ENCODE data around the gene SLF2. TPM values are rescaled to one million over a fixed set of nuclear protein-coding genes. Genes with fewer than 3 reads are reported as not detected.

SLF2 gene
- total and polyA plus RNA-seq, 9 of the 15 experiments (the other 6 are each of a cell fraction or from before 2014, with no cell fraction given) = 1.7 to 18.4 (median 7.8) TPM

DNA sequence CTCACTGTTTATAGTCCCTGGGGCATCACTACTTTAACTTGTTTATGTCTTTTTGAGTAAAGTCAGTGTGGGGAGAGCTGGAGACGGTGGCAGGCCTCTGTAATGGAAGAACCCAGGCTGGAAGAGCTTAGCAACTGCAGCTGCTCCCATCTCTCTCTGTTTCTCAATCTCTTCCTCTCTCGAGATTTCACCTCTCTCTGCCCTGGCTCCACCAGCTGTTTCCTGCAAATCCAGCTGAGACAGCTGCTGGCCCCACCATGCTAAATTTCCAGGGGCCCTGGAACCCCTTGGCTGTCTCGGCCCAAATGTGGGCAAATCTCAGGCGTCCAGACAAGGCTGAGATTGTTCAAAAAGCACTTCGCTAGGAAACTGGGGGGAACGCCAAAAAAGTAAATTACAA, 25.8 kb upstream of the SLF2 start (continued):
- TF ChIP-seq ZNF318 (IDR thresholded peaks at IDR 0.05; ENCODE audit: borderline replicate concordance in 1 of 2, low read depth in 1 of 2) = no peak
- TF ChIP-seq E2F4 (CRISPR knock-in tag; IDR thresholded peaks at IDR 0.05; ENCODE audit: low read depth) = no peak
